ENCODE results near the gene SCFD2.
A peak's percentile ranks its signal among the peaks of the same experiment; 100 is the strongest.

Gene SCFD2

DNA sequence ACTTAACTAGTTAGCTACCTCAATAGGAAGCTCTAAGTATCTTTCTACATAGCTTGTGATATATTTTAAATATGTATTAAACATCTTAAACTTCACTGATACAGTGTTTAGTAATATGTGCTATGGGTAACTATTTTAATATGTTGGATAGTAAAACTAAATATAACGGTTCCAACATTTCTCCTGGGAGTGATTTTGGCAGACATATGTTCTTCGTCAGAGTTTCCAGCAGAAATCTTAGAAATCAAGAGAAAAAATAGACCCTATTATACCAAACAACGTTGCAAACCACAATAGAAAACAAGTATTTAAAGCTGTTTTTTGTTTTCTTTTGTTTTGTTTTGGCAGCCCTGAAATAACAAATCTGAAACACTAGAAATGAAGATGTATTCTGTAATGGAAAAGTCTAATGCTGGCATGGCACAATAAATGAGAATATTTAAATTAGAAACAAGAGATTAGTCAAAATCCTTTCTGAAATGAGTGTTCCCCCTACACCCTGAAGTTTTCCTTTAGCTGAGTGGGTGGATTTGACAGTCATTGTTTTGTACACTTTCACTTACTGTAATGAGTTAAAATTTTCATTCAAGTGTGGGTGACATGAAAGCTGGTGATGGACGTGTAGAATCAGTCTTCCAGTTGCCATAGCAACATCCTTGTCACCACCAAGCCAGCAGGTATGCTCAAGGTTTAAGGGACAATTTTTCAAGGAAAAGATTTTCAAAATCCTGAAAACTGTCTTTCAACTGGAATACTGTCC lies 233.5 kb downstream of the SCFD2 start:
- TF ChIP-seq, protein P1, sequence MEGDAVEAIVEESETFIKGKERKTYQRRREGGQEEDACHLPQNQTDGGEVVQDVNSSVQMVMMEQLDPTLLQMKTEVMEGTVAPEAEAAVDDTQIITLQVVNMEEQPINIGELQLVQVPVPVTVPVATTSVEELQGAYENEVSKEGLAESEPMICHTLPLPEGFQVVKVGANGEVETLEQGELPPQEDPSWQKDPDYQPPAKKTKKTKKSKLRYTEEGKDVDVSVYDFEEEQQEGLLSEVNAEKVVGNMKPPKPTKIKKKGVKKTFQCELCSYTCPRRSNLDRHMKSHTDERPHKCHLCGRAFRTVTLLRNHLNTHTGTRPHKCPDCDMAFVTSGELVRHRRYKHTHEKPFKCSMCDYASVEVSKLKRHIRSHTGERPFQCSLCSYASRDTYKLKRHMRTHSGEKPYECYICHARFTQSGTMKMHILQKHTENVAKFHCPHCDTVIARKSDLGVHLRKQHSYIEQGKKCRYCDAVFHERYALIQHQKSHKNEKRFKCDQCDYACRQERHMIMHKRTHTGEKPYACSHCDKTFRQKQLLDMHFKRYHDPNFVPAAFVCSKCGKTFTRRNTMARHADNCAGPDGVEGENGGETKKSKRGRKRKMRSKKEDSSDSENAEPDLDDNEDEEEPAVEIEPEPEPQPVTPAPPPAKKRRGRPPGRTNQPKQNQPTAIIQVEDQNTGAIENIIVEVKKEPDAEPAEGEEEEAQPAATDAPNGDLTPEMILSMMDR (conservative IDR thresholded peaks at IDR 0.05; ENCODE audit: low read length), result no peak
- DNase-seq (ENCODE audit: low read depth), result peak; percentile 35
- H3K4me3 ChIP-seq (ENCODE audit: low read length), result no peak overlapping the region

- TF ChIP-seq, protein P1 (conservative IDR thresholded peaks at IDR 0.05; ENCODE audit: low read length), result no peak
- peak; percentile 23 for DNase-seq (ENCODE audit: low read depth)
- no peak overlapping the region for H3K4me3 ChIP-seq (ENCODE audit: low read length)
Measured at GRCh38 chr4:53131562-53131925, 234.3 kb downstream of the SCFD2 start.

- TF ChIP-seq, protein P1 (conservative IDR thresholded peaks at IDR 0.05; ENCODE audit: low read length), result no peak
- H3K4me3 ChIP-seq (ENCODE audit: low read length), result no peak overlapping the region
- no peak for DNase-seq (ENCODE audit: low read depth)
Measured at GRCh38 chr4:53130896-53131561, 234.8 kb downstream of the SCFD2 start.

- no peak overlapping the region for H3K4me3 ChIP-seq (ENCODE audit: low read length)
- TF ChIP-seq, protein P1 (conservative IDR thresholded peaks at IDR 0.05; ENCODE audit: low read length), result no peak
- peak; percentile 58 for DNase-seq (ENCODE audit: low read depth)
Measured at GRCh38 chr4:53128706-53129357, 237.0 kb downstream of the SCFD2 start.

DNA sequence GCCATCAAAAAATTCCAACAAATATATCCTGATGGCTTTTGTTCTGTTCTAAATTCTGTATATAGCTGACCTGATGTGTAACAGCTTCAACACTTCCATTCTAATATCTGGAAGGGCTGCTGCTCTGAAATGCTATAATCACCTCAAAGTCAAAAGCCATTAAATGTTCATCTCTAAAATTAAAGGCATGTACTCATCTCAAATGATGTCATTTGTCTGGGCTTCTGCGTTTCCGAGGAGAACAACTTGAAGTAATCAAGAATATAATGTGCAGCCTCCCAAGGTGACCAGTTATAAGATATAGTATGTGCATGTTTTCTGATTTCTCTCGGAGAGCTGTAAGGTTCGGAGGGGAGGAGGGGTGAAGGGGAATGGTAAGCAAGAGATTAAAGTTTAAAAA lies 237.6 kb downstream of the SCFD2 start:
- peak; percentile 3 for DNase-seq (ENCODE audit: low read depth)
- H3K4me3 ChIP-seq (ENCODE audit: low read length), result no peak overlapping the region
- TF ChIP-seq, protein P1 (conservative IDR thresholded peaks at IDR 0.05; ENCODE audit: low read length), result no peak

GRCh38 chr4:53127365-53127764 lies 238.5 kb downstream of the SCFD2 start:
- DNase-seq (ENCODE audit: low read depth), result no peak
- TF ChIP-seq, protein P1 (conservative IDR thresholded peaks at IDR 0.05; ENCODE audit: low read length), result no peak
- no peak overlapping the region for H3K4me3 ChIP-seq (ENCODE audit: low read length)

Measured in AG10803 (cell line).